Measurements from ENCODE around the gene DDX11. TPM values are rescaled to one million over a fixed set of nuclear protein-coding genes. Genes with fewer than 3 reads are reported as not detected.
"Not testable (repeated sequence)": the region's sequence is repeated elsewhere in the genome, so short reads cannot be mapped to it uniquely, and the experiment has no call there.

Gene DDX11
- total RNA-seq (2014; rRNA removed; shearing (Covaris generic)): 36.1 and 36.8 TPM in 2 replicates

GRCh38 chr12:31073527-31074332 lies at the start of gene DDX11:
Gene DDX11, plus strand, starts transcription at chr12:31073860. Its CDS starts 4,534 bp downstream, at chr12:31078394.
- peak; percentile 97 for DNase-seq (ENCODE audit: low read depth)

GRCh38 chr12:31026202-31026601 lies 47.5 kb upstream of the DDX11 start:
- DNase-seq (ENCODE audit: low read depth): no peak

GRCh38 chr12:31027006-31027405 lies 46.7 kb upstream of the DDX11 start:
- DNase-seq (ENCODE audit: low read depth): not testable (repeated sequence)

GRCh38 chr12:31029468-31029867 lies 44.2 kb upstream of the DDX11 start:
- no peak for DNase-seq (ENCODE audit: low read depth)

- no peak for DNase-seq (ENCODE audit: low read depth)
Observed at GRCh38 chr12:31029916-31030562, 43.6 kb upstream of the DDX11 start.

- no peak for DNase-seq (ENCODE audit: low read depth)
Observed at GRCh38 chr12:31031951-31032335, 41.7 kb upstream of the DDX11 start.

DNA sequence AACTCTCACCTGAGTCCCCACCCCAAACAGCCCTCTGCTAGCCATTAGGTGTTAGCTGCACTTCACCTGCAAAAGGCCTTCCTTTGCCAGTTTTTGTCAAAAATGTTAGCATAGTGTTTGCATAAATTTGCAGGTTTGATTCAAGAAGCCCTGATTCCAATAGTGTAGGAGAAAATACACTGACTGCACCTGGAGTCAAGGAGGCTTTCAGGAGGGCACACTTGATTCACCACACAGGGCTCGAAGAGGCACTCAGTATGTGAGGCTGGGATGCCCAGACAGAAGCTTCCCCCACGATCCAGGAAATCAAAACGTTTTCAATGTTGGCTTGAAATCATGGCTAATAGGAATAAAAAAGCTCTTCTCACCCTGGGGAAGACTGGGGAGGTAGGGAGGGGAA lies 40.5 kb upstream of the DDX11 start:
- no peak for DNase-seq (ENCODE audit: low read depth)

DNA sequence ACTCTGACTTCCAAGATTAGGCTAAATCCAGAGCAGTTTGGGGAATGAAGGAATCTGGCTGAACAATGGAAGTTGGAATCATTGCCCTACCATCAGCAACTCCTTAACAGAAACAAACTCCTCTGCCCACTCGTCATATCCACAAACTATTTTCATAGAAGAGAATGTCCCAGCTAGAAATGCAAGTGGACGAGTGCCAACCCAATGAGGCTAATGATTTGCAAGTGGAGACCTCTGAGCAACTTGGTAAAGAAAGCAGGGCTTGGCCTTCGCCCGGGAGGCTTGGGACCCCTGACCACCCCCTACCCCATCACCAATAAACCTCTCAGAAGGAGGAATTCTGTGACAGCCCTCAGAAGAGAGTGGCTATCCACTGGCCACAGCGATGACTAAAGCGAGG lies 40.0 kb upstream of the DDX11 start:
- no peak for DNase-seq (ENCODE audit: low read depth)

GRCh38 chr12:31034372-31034771 lies 39.3 kb upstream of the DDX11 start:
- no peak for DNase-seq (ENCODE audit: low read depth)

- DNase-seq (ENCODE audit: low read depth): peak; percentile 49
Observed at GRCh38 chr12:31035226-31035625, 38.4 kb upstream of the DDX11 start.

DNA sequence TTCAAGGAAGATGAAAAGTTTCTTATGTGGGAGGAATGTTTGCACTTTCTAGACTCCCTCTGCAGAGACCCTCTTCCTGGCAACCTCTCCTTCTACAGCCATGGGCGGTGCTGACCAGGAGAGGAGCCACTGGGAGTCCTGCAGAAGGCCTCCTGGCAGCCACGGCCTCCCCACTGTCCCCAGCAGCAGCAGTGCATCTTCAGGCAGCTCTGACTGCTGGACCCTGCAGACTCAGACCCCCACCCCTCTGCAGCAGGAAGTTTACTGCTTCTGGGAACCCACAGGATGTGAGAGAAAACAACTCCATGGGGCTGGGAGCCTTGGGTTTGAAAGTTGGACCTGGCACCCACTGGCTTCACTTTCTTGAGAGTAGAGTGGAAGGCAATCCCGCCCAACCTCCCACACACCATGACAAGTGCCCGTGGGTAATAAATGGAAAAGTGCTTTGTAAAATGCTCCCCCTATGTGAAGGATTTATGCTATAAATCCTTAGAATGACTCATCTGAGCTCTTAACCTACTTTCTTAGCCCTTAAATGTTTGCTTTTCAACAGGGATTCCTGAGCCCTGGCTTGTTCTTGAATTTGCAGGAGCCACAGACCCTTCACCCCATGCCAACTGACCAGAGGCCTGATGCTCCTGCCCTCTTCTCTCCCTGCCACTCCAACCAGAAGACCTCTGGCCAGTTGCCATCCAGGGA lies 37.5 kb upstream of the DDX11 start:
- peak; percentile 14 for DNase-seq (ENCODE audit: low read depth)

- no peak for DNase-seq (ENCODE audit: low read depth)
Observed at GRCh38 chr12:31037028-31037427, 36.6 kb upstream of the DDX11 start.

- no peak for DNase-seq (ENCODE audit: low read depth)
Observed at GRCh38 chr12:31037931-31038330, 35.7 kb upstream of the DDX11 start.

DNA sequence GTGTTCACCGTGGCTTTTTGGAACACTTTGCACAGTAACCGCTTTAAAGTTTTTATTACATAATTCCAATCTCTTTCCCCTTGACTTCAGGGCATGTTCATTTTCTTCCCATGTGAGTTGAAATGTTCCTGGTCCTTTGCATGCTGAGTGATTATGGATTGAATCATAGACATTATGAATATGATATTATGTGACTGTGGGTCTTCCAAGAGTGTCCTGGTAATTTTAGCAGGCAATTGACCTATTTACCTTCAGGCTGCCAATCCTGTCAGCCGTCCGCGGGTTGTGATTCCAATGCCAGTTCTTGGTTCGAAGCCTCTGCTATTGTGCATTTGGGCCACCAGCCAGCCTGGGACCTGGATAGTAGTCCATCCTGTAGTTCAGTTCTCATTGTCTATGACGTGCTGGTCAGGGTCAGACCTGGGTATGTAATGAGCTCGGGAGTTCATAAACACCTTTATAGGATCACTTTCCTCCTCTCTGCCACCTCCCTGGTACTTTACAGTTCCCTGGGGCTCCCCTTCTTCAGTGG lies 32.6 kb upstream of the DDX11 start:
- no peak for DNase-seq (ENCODE audit: low read depth)

DNA sequence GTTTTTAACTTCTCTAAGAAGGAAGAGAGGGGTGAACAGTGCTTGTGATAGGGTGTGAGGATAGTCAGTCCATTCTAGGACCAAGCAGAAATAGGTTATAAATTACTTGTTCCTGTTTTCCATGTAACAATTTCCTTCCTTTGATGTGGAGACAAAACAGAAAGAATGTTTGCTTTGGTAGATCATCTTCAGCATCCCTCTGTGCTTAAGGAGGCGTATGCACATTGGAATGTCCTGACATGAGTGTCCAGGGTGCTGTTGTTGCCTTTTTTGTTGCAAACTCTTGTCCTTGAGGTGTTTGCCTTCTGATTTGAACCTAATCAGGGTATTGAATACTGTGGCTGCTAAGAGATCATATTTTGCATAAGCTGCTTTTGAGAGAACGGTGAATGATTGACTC lies 23.5 kb upstream of the DDX11 start:
- not testable (repeated sequence) for DNase-seq (ENCODE audit: low read depth)

- not testable (repeated sequence) for DNase-seq (ENCODE audit: low read depth)
Observed at GRCh38 chr12:31050548-31050947, 23.1 kb upstream of the DDX11 start.

DNA sequence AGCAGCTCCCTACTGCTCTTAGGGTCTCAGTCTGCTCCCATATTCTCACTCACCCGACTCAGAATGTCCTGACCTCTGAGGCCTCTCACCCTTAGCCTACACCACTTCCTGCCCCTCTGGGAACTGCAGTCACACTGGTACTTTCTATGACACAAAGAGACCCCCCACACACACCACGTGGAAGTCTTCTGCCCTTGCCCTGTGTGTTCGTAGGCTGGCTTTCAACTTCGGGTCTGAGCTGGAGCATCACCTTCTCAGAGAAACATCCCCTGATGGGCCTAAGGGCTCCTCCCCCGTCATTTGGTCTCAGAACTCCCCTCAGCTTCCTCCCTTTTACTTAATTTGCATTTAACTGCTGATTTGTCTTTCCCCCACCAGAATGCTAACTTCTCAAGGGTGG lies 22.0 kb upstream of the DDX11 start:
- not testable (repeated sequence) for DNase-seq (ENCODE audit: low read depth)

DNA sequence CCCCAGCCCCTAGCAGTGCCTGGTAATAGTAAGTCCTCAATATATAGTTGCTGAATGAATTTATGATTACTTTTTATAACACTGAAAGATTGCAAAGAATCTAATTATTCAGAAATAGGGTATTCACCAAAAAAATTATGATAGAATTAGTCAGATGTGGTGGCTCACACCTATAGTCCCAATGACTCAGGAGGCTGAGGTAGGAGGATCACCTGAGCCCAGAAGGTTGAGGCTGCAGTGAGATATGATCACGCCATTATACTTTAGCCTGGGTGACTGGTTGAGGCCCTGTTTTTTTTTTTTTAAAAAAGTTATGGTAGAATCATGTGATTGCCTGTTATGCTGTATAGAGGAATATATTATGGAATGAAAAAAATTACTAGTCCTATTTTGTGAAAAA lies 21.5 kb upstream of the DDX11 start:
- not testable (repeated sequence) for DNase-seq (ENCODE audit: low read depth)

DNA sequence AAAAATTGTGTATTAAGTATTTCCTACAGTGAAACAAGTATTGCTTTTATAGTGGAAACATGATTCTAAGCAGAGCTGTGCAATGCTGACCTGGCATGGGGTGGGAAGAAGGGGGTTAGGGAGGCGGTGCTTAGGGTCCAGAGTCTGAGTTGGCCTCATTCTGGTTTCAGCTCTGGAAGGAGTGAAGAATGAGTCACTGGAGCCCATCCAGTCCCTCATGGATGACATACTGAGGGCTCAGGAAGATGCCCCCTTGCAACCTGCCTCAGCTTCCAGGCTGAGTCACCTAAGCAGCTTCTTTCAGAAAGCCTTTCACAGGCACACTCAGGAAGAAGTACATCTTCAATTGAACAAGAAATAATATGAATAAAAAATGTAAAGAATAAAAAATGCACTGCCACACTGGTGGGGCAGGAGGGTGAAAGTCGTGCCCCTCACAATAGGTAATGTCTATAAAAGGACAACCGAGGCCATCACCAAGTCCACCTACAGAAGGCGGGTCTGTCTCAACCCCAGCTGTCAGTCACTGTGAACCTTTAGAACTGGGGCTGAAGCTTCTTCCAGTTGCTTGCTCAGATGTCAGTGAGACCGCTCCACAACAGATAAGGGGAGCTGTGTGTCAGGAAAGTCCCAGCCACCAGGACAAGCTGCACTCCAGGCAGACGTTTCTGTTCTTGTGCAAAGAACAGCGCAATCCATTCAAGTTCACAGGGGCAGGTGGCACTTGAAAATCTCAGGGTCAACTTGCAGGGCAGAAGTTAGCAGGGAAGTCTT lies 20.8 kb upstream of the DDX11 start:
- peak; percentile 73 for DNase-seq (ENCODE audit: low read depth)

- not testable (repeated sequence) for DNase-seq (ENCODE audit: low read depth)
Observed at GRCh38 chr12:31053944-31054343, 19.7 kb upstream of the DDX11 start.

- no peak for DNase-seq (ENCODE audit: low read depth)
Observed at GRCh38 chr12:31057671-31058070, 16.0 kb upstream of the DDX11 start.

- not testable (repeated sequence) for DNase-seq (ENCODE audit: low read depth)
Observed at GRCh38 chr12:31066196-31066595, 7.5 kb upstream of the DDX11 start.

Data from Daoy (cell line).